Epidermal melanocyte (primary cell): ENCODE data around the gene PIGW.
A peak's percentile ranks its signal among the peaks of the same experiment; 100 is the strongest.

ENCODE experiments used
- DNase-seq: peaks from one replicate; pipeline ENCODE4 v3.0.0; 2011; ENCODE audit warnings: low spot score; ENCODE audit not compliant: insufficient read length

PIGW gene

GRCh38 chr17:36534840-36535668 lies at the start of gene PIGW, which contains the start of gene MYO19:
Gene PIGW, plus strand, starts transcription at chr17:36534987. Its CDS starts 2,115 bp downstream, at chr17:36537102.
Gene MYO19, minus strand, starts transcription at chr17:36534868. Its CDS starts 2,330 bp downstream, at chr17:36532538.
- peak; percentile 74 for DNase-seq

GRCh38 chr17:36485027-36485426 lies 49.8 kb upstream of the PIGW start:
- DNase-seq, result no peak

- no peak for DNase-seq
Measured at GRCh38 chr17:36485805-36486203, 49.0 kb upstream of the PIGW start.

- peak; percentile 98 for DNase-seq
Measured at GRCh38 chr17:36486204-36487194, 48.3 kb upstream of the PIGW start, which contains the start of gene ZNHIT3. Gene ZNHIT3, plus strand, starts transcription at chr17:36486681. Its CDS starts 19 bp downstream, at chr17:36486700.

- no peak for DNase-seq
Measured at GRCh38 chr17:36493956-36494355, 40.8 kb upstream of the PIGW start.

GRCh38 chr17:36494674-36495073 lies 40.1 kb upstream of the PIGW start:
- DNase-seq, result no peak

GRCh38 chr17:36495076-36495578 lies 39.7 kb upstream of the PIGW start:
- DNase-seq, result no peak

GRCh38 chr17:36496018-36496789 lies 38.6 kb upstream of the PIGW start:
- DNase-seq, result no peak

- DNase-seq, result no peak
Measured at GRCh38 chr17:36498155-36498554, 36.6 kb upstream of the PIGW start.

- DNase-seq, result no peak
Measured at GRCh38 chr17:36498560-36499300, 36.1 kb upstream of the PIGW start.

GRCh38 chr17:36500745-36501225 lies 34.0 kb upstream of the PIGW start:
- no peak for DNase-seq

GRCh38 chr17:36501351-36501750 lies 33.4 kb upstream of the PIGW start:
- no peak for DNase-seq

- DNase-seq, result no peak
Measured at GRCh38 chr17:36501963-36502362, 32.8 kb upstream of the PIGW start.

GRCh38 chr17:36503456-36504155 lies 31.2 kb upstream of the PIGW start:
- no peak for DNase-seq

- no peak for DNase-seq
Measured at GRCh38 chr17:36504156-36504545, 30.6 kb upstream of the PIGW start.

- no peak for DNase-seq
Measured at GRCh38 chr17:36505171-36505570, 29.6 kb upstream of the PIGW start.

- DNase-seq, result no peak
Measured at GRCh38 chr17:36506249-36506826, 28.4 kb upstream of the PIGW start.

GRCh38 chr17:36506831-36507230 lies 28.0 kb upstream of the PIGW start:
- no peak for DNase-seq

GRCh38 chr17:36507266-36507665 lies 27.5 kb upstream of the PIGW start:
- no peak for DNase-seq
